K562 (cell line): ENCODE data around the gene RAD54L. TPM values are rescaled to one million over a fixed set of nuclear protein-coding genes. Genes with fewer than 3 reads are reported as not detected.

Experiments used
- CBFA2T2 ChIP-seq: fragments of 450-650 bp; conservative IDR thresholded peaks from 2 replicates; pipeline ENCODE4 v1.6.1; 2017; ENCODE audit warnings: mild to moderate bottlenecking
- EP300 ChIP-seq: IDR thresholded peaks from 2 replicates; pipeline ENCODE4 v1.6.1; 2012; ENCODE audit warnings: low read length, improper control_type of control experiment
- FOXP1 ChIP-seq: sonication (generic); formaldehyde crosslinking; IDR thresholded peaks from 2 replicates; pipeline ENCODE4 v1.8.0; 2022; ENCODE audit warnings: mild to moderate bottlenecking, missing genetic modification reagents
- HCFC1 ChIP-seq: IDR thresholded peaks from 2 replicates; pipeline ENCODE4 v1.6.1; 2012; ENCODE audit warnings: low read depth, low read length, improper control_type of control experiment
- HDAC6 ChIP-seq: IDR thresholded peaks from 2 replicates; pipeline ENCODE4 v1.6.1; 2012; ENCODE audit warnings: low read depth, mild to moderate bottlenecking, control low read depth, inconsistent platforms, low read length, moderate library complexity
- HIVEP1 ChIP-seq: fragments of 250-450 bp; sonication (Bioruptor Pico); IDR thresholded peaks from 2 replicates; pipeline ENCODE4 v1.4.0; 2020; ENCODE audit warnings: mild to moderate bottlenecking
- JUN ChIP-seq, 2 experiments: sonication (generic) in 1 of 2; formaldehyde crosslinking in 1 of 2; IDR thresholded peaks; 2 replicates each; pipeline versions ENCODE4 v1.6.1 to v1.8.0; 2012 to 2022; ENCODE audit warnings: borderline replicate concordance in 2 of 2, mild to moderate bottlenecking in 2 of 2, improper control_type of control experiment in 1 of 2, low read depth in 1 of 2, low read length in 1 of 2, missing genetic modification reagents in 1 of 2
- MYC ChIP-seq, 2 experiments: fragments of 250-450 bp in 1 of 2; sonication (Bioruptor Pico) in 1 of 2; IDR thresholded peaks; 2 replicates each; pipeline versions ENCODE4 v1.5.1 to v1.6.1; 2012 to 2021; ENCODE audit warnings: low read depth in 2 of 2, borderline replicate concordance in 1 of 2, improper control_type of control experiment in 1 of 2, low read length in 1 of 2, mild to moderate bottlenecking in 1 of 2, moderate library complexity in 1 of 2
- NR2C2 ChIP-seq, 2 experiments: fragments of 200-800 bp in 1 of 2; sonication (Bioruptor generic) in 1 of 2; sonication (generic) in 1 of 2; formaldehyde crosslinking in 1 of 2; IDR thresholded peaks; 2 replicates each; pipeline versions ENCODE4 v1.6.1 to v1.8.0; 2016 to 2022; ENCODE audit warnings: mild to moderate bottlenecking in 1 of 2, missing compliant biosample characterization in 1 of 2, missing genetic modification characterization in 1 of 2, missing genetic modification reagents in 1 of 2
- PML ChIP-seq: IDR thresholded peaks from 2 replicates; pipeline ENCODE4 v1.6.1; 2012; ENCODE audit warnings: low read length, inconsistent platforms
- RBM15 ChIP-seq: fragments of 200-400 bp; formaldehyde crosslinking; IDR thresholded peaks from 2 replicates; pipeline ENCODE4 v1.6.1; 2018; ENCODE audit warnings: mild to moderate bottlenecking, low read length, moderate library complexity; ENCODE audit not compliant: insufficient read depth
- SMARCE1 ChIP-seq: fragments of 450-650 bp; IDR thresholded peaks from 2 replicates; pipeline ENCODE4 v1.7.1; 2016; ENCODE audit warnings: mild to moderate bottlenecking
- SREBF2 ChIP-seq: sonication (generic); formaldehyde crosslinking; IDR thresholded peaks from 2 replicates; pipeline ENCODE4 v1.4.0; 2020; ENCODE audit warnings: mild to moderate bottlenecking, missing genetic modification reagents
- ZNF224 ChIP-seq: sonication (generic); formaldehyde crosslinking; IDR thresholded peaks from 2 replicates; pipeline ENCODE4 v1.8.0; 2022; ENCODE audit warnings: mild to moderate bottlenecking, missing genetic modification reagents
- polyA plus RNA-seq, 8 experiments: library from polyadenylated mRNA; depleted of rRNA in 4 of 8; stranded (reverse) in 5 of 8; unstranded in 3 of 8; fragments of >200 nt; fragmentation: Nextera tagmentation in 2 of 8; fragmentation: Illumina TruSeq in 1 of 8; extraction: Ambion mirVana in 2 of 8; extraction: Trizol in 1 of 8; gene quantifications; 2 replicates each; pipeline versions ENCODE4 v1.2.1 to v1.2.3, GENCODE V29; 2011 to 2014; ENCODE audit warnings: inconsistent platforms in 1 of 8, missing spikeins in 1 of 8
- total RNA-seq, 7 experiments: library from RNA; depleted of rRNA in 6 of 7; stranded (reverse); fragments of >200 nt in 6 of 7; fragmentation: Illumina TruSeq in 2 of 7; extraction: Trizol in 2 of 7; gene quantifications; 2 replicates each; pipeline versions ENCODE4 v1.2.1 to v1.2.3, GENCODE V29; 2011 to 2021; ENCODE audit warnings: low replicate concordance in 1 of 7
- TF ChIP-seq, protein P1 (sequence below): fragments of 450-650 bp; conservative IDR thresholded peaks from 2 replicates; pipeline ENCODE4 v1.6.1; 2016; ENCODE audit warnings: missing genetic modification characterization, low read depth, mild to moderate bottlenecking, missing compliant biosample characterization, moderate library complexity
- TF ChIP-seq, protein P2 (sequence below): fragments of 450-650 bp; IDR thresholded peaks from 2 replicates; pipeline ENCODE4 v1.6.1; 2016; ENCODE audit warnings: mild to moderate bottlenecking, moderate library complexity

Gene RAD54L
- total and polyA plus RNA-seq, 9 of the 15 experiments (the other 6 are each of a cell fraction or from before 2014, with no cell fraction given): 17.9 to 92.3 (median 37.5) TPM

DNA sequence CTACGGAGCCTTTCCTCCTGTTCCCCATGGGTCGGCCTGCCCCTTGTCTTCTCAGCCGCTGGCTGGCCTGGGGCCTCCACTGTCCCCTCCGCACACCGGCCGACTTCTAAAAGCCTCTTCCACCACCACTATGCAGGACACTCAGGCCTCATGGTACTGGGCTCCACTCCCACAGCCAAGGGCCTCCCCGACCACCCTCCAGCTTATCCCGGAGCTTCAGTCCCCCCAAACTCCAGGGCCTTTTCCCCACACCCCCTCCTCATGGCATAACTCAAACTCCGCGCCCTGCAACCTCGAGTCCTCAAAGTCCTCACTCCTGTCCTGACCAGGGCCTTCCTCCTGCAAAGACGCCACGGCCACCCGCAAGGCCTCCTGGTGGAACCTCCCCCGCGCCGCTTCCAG lies 53.8 kb downstream of the RAD54L start (continued):
- TF ChIP-seq FOXP1 (CRISPR knock-in tag) (peak; percentile 58; the same call in 1 of the 2 replicates), ZNF224 (CRISPR knock-in tag) (0 out of 2 replicates have a peak, but pooled peaks have one; percentile 82), PML (no peak), SREBF2 (CRISPR knock-in tag) (no peak), NR2C2 (CRISPR knock-in tag; IDR thresholded peaks at IDR 0.05) (no peak), NR2C2 (tag; IDR thresholded peaks at IDR 0.05) (no peak), JUN (IDR thresholded peaks at IDR 0.05; ENCODE audit: borderline replicate concordance, low read depth, low read length) (no peak), JUN (CRISPR knock-in tag; IDR thresholded peaks at IDR 0.05; ENCODE audit: borderline replicate concordance) (peak; percentile 90), CBFA2T2 (no peak), RBM15 (no peak), EP300 (0 out of 2 replicates have a peak, but pooled peaks have one; percentile 14), HCFC1 (no peak), HDAC6 (no peak), HIVEP1 (CRISPR knock-in tag) (peak; percentile 31; the same call in 1 of the 2 replicates), MYC (IDR thresholded peaks at IDR 0.05; ENCODE audit: low read depth, low read length) (peak; percentile 46; the same call in 1 of the 2 replicates), MYC (CRISPR knock-in tag; IDR thresholded peaks at IDR 0.05; ENCODE audit: borderline replicate concordance, low read depth) (0 out of 2 replicates have a peak, but pooled peaks have one; percentile 50), SMARCE1 (peak; percentile 24; the same call in 1 of the 2 replicates)
- TF ChIP-seq, protein P1, sequence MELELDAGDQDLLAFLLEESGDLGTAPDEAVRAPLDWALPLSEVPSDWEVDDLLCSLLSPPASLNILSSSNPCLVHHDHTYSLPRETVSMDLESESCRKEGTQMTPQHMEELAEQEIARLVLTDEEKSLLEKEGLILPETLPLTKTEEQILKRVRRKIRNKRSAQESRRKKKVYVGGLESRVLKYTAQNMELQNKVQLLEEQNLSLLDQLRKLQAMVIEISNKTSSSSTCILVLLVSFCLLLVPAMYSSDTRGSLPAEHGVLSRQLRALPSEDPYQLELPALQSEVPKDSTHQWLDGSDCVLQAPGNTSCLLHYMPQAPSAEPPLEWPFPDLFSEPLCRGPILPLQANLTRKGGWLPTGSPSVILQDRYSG (tag): no peak
- TF ChIP-seq, protein P2, sequence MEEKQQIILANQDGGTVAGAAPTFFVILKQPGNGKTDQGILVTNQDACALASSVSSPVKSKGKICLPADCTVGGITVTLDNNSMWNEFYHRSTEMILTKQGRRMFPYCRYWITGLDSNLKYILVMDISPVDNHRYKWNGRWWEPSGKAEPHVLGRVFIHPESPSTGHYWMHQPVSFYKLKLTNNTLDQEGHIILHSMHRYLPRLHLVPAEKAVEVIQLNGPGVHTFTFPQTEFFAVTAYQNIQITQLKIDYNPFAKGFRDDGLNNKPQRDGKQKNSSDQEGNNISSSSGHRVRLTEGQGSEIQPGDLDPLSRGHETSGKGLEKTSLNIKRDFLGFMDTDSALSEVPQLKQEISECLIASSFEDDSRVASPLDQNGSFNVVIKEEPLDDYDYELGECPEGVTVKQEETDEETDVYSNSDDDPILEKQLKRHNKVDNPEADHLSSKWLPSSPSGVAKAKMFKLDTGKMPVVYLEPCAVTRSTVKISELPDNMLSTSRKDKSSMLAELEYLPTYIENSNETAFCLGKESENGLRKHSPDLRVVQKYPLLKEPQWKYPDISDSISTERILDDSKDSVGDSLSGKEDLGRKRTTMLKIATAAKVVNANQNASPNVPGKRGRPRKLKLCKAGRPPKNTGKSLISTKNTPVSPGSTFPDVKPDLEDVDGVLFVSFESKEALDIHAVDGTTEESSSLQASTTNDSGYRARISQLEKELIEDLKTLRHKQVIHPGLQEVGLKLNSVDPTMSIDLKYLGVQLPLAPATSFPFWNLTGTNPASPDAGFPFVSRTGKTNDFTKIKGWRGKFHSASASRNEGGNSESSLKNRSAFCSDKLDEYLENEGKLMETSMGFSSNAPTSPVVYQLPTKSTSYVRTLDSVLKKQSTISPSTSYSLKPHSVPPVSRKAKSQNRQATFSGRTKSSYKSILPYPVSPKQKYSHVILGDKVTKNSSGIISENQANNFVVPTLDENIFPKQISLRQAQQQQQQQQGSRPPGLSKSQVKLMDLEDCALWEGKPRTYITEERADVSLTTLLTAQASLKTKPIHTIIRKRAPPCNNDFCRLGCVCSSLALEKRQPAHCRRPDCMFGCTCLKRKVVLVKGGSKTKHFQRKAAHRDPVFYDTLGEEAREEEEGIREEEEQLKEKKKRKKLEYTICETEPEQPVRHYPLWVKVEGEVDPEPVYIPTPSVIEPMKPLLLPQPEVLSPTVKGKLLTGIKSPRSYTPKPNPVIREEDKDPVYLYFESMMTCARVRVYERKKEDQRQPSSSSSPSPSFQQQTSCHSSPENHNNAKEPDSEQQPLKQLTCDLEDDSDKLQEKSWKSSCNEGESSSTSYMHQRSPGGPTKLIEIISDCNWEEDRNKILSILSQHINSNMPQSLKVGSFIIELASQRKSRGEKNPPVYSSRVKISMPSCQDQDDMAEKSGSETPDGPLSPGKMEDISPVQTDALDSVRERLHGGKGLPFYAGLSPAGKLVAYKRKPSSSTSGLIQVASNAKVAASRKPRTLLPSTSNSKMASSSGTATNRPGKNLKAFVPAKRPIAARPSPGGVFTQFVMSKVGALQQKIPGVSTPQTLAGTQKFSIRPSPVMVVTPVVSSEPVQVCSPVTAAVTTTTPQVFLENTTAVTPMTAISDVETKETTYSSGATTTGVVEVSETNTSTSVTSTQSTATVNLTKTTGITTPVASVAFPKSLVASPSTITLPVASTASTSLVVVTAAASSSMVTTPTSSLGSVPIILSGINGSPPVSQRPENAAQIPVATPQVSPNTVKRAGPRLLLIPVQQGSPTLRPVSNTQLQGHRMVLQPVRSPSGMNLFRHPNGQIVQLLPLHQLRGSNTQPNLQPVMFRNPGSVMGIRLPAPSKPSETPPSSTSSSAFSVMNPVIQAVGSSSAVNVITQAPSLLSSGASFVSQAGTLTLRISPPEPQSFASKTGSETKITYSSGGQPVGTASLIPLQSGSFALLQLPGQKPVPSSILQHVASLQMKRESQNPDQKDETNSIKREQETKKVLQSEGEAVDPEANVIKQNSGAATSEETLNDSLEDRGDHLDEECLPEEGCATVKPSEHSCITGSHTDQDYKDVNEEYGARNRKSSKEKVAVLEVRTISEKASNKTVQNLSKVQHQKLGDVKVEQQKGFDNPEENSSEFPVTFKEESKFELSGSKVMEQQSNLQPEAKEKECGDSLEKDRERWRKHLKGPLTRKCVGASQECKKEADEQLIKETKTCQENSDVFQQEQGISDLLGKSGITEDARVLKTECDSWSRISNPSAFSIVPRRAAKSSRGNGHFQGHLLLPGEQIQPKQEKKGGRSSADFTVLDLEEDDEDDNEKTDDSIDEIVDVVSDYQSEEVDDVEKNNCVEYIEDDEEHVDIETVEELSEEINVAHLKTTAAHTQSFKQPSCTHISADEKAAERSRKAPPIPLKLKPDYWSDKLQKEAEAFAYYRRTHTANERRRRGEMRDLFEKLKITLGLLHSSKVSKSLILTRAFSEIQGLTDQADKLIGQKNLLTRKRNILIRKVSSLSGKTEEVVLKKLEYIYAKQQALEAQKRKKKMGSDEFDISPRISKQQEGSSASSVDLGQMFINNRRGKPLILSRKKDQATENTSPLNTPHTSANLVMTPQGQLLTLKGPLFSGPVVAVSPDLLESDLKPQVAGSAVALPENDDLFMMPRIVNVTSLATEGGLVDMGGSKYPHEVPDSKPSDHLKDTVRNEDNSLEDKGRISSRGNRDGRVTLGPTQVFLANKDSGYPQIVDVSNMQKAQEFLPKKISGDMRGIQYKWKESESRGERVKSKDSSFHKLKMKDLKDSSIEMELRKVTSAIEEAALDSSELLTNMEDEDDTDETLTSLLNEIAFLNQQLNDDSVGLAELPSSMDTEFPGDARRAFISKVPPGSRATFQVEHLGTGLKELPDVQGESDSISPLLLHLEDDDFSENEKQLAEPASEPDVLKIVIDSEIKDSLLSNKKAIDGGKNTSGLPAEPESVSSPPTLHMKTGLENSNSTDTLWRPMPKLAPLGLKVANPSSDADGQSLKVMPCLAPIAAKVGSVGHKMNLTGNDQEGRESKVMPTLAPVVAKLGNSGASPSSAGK: peak; percentile 84
